Bone marrow (tissue), 2 donors: ENCODE results near the gene SP2.

Experiments used
- DNase-seq, 2 donors: peaks; one replicate each; lab custom pipeline; 2025; lab: John Stamatoyannopoulos, UW

The SP2 gene

GRCh38 chr17:47949197-47949759, 53.2 kb downstream of the SP2 start:
- DNase-seq, result peak; percentile 29 to 54

- peak in 1 of 2 donors; percentile 5 for DNase-seq
These were observed 53.9 kb downstream of the SP2 start for GRCh38 chr17:47949946-47950345.

GRCh38 chr17:47950448-47950847, 54.4 kb downstream of the SP2 start:
- DNase-seq, result no peak

GRCh38 chr17:47952171-47953021, 56.4 kb downstream of the SP2 start:
- DNase-seq, result peak in 1 of 2 donors; percentile 23

- DNase-seq, result no peak
These were observed 57.9 kb downstream of the SP2 start for GRCh38 chr17:47953909-47954308.

- DNase-seq, result no peak
These were observed 59.7 kb downstream of the SP2 start for GRCh38 chr17:47955497-47956461.

GRCh38 chr17:47956791-47957590, 61.0 kb downstream of the SP2 start:
- no peak for DNase-seq

- no peak for DNase-seq
These were observed 61.8 kb downstream of the SP2 start, which contains the start of gene PRR15L for GRCh38 chr17:47957591-47958490. PRR15L (minus strand) TSS chr17:47957883; CDS start chr17:47953234, 4,649 bp downstream.

GRCh38 chr17:47959825-47960655, 64.0 kb downstream of the SP2 start:
- no peak for DNase-seq

- no peak for DNase-seq
These were observed 65.4 kb downstream of the SP2 start for GRCh38 chr17:47961406-47961805.

GRCh38 chr17:47962901-47963300, 66.9 kb downstream of the SP2 start:
- DNase-seq, result no peak

GRCh38 chr17:47964856-47965255, 68.8 kb downstream of the SP2 start:
- no peak for DNase-seq

- no peak for DNase-seq
These were observed 70.1 kb downstream of the SP2 start for GRCh38 chr17:47966079-47966519.

- DNase-seq, result no peak
These were observed 71.7 kb downstream of the SP2 start for GRCh38 chr17:47967607-47968252.

- no peak for DNase-seq
These were observed 72.8 kb downstream of the SP2 start for GRCh38 chr17:47968836-47969235.

GRCh38 chr17:47969930-47970724, 74.1 kb downstream of the SP2 start:
- DNase-seq, result no peak

GRCh38 chr17:47970725-47971499, 74.9 kb downstream of the SP2 start, which contains the start of gene CDK5RAP3:
CDK5RAP3 (plus strand) TSS chr17:47971113; CDS start chr17:47971147, 34 bp downstream.
- DNase-seq, result peak; percentile 94 to 99
